Measurements from ENCODE around the gene TMC2.

GRCh38 chr20:2595076-2595475 lies 58.7 kb downstream of the TMC2 start:
- TF ChIP-seq EP300 (IDR thresholded peaks at IDR 0.05; ENCODE audit: borderline replicate concordance in 1 of 2, low read depth in 2 of 2, low read length in 2 of 2) (no peak), CTCF (IDR thresholded peaks at IDR 0.05; ENCODE audit: control extremely low read depth in 1 of 3, insufficient read depth in 1 of 3, low read depth in 1 of 3, low read length in 3 of 3) (no peak), GABPA (IDR thresholded peaks at IDR 0.05; ENCODE audit: borderline replicate concordance, insufficient read depth, low read length) (no peak), SRF (IDR thresholded peaks at IDR 0.05; ENCODE audit: low read depth, low read length) (no peak), JUND (IDR thresholded peaks at IDR 0.05; ENCODE audit: low read length) (no peak), TCF12 (IDR thresholded peaks at IDR 0.05; ENCODE audit: low read depth, low read length) (no peak), POLR2A (IDR thresholded peaks at IDR 0.05; ENCODE audit: control extremely low read depth in 1 of 2, low read depth in 2 of 2, low read length in 2 of 2) (no peak)

All from H1 (cell line).